ENCODE data around the gene SGPP2. TPM values are rescaled to one million over a fixed set of nuclear protein-coding genes. Genes with fewer than 3 reads are reported as not detected.

SGPP2 gene
- total and polyA plus RNA-seq, 2 experiments from 2014 or later: 0.08 TPM; not detected in 1

DNA sequence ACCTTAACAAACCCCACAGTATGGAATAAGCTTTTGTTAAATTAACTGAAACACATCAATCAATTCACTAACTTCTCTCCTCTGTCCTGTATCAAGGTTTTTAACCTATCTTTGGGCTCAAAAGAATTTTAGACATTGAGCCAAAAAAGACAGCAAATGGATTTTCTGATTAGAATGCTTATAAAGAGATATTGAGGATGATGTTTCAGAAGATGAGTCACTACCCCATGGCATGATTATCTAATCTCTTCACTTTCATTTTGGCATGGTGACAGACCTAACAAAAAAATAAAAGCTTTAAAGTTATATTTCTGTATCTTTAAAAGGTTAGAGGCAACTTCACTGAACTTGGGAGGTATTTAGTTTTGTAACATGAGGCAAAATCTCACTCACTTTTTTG is 55.5 kb downstream of the SGPP2 start (continued):
- TF ChIP-seq, protein P1, sequence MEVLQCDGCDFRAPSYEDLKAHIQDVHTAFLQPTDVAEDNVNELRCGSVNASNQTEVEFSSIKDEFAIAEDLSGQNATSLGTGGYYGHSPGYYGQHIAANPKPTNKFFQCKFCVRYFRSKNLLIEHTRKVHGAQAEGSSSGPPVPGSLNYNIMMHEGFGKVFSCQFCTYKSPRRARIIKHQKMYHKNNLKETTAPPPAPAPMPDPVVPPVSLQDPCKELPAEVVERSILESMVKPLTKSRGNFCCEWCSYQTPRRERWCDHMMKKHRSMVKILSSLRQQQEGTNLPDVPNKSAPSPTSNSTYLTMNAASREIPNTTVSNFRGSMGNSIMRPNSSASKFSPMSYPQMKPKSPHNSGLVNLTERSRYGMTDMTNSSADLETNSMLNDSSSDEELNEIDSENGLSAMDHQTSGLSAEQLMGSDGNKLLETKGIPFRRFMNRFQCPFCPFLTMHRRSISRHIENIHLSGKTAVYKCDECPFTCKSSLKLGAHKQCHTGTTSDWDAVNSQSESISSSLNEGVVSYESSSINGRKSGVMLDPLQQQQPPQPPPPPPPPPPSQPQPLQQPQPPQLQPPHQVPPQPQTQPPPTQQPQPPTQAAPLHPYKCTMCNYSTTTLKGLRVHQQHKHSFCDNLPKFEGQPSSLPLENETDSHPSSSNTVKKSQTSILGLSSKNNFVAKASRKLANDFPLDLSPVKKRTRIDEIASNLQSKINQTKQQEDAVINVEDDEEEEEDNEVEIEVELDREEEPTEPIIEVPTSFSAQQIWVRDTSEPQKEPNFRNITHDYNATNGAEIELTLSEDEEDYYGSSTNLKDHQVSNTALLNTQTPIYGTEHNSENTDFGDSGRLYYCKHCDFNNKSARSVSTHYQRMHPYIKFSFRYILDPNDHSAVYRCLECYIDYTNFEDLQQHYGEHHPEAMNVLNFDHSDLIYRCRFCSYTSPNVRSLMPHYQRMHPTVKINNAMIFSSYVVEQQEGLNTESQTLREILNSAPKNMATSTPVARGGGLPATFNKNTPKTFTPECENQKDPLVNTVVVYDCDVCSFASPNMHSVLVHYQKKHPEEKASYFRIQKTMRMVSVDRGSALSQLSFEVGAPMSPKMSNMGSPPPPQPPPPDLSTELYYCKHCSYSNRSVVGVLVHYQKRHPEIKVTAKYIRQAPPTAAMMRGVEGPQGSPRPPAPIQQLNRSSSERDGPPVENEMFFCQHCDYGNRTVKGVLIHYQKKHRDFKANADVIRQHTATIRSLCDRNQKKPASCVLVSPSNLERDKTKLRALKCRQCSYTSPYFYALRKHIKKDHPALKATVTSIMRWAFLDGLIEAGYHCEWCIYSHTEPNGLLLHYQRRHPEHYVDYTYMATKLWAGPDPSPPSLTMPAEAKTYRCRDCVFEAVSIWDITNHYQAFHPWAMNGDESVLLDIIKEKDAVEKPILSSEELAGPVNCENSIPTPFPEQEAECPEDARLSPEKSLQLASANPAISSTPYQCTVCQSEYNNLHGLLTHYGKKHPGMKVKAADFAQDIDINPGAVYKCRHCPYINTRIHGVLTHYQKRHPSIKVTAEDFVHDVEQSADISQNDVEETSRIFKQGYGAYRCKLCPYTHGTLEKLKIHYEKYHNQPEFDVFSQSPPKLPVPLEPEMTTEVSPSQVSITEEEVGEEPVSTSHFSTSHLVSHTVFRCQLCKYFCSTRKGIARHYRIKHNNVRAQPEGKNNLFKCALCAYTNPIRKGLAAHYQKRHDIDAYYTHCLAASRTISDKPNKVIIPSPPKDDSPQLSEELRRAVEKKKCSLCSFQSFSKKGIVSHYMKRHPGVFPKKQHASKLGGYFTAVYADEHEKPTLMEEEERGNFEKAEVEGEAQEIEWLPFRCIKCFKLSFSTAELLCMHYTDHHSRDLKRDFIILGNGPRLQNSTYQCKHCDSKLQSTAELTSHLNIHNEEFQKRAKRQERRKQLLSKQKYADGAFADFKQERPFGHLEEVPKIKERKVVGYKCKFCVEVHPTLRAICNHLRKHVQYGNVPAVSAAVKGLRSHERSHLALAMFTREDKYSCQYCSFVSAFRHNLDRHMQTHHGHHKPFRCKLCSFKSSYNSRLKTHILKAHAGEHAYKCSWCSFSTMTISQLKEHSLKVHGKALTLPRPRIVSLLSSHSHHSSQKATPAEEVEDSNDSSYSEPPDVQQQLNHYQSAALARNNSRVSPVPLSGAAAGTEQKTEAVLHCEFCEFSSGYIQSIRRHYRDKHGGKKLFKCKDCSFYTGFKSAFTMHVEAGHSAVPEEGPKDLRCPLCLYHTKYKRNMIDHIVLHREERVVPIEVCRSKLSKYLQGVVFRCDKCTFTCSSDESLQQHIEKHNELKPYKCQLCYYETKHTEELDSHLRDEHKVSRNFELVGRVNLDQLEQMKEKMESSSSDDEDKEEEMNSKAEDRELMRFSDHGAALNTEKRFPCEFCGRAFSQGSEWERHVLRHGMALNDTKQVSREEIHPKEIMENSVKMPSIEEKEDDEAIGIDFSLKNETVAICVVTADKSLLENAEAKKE (CRISPR knock-in tag; IDR thresholded peaks at IDR 0.05): no peak
- no peak for TF ChIP-seq NANOG (IDR thresholded peaks at IDR 0.05; ENCODE audit: borderline replicate concordance)
- no peak for TF ChIP-seq EZH2 (IDR thresholded peaks at IDR 0.05; ENCODE audit: low read depth, unreplicated experiment)
- TF ChIP-seq, protein P2, sequence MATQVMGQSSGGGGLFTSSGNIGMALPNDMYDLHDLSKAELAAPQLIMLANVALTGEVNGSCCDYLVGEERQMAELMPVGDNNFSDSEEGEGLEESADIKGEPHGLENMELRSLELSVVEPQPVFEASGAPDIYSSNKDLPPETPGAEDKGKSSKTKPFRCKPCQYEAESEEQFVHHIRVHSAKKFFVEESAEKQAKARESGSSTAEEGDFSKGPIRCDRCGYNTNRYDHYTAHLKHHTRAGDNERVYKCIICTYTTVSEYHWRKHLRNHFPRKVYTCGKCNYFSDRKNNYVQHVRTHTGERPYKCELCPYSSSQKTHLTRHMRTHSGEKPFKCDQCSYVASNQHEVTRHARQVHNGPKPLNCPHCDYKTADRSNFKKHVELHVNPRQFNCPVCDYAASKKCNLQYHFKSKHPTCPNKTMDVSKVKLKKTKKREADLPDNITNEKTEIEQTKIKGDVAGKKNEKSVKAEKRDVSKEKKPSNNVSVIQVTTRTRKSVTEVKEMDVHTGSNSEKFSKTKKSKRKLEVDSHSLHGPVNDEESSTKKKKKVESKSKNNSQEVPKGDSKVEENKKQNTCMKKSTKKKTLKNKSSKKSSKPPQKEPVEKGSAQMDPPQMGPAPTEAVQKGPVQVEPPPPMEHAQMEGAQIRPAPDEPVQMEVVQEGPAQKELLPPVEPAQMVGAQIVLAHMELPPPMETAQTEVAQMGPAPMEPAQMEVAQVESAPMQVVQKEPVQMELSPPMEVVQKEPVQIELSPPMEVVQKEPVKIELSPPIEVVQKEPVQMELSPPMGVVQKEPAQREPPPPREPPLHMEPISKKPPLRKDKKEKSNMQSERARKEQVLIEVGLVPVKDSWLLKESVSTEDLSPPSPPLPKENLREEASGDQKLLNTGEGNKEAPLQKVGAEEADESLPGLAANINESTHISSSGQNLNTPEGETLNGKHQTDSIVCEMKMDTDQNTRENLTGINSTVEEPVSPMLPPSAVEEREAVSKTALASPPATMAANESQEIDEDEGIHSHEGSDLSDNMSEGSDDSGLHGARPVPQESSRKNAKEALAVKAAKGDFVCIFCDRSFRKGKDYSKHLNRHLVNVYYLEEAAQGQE (IDR thresholded peaks at IDR 0.05; ENCODE audit: unreplicated experiment): no peak
- no peak for TF ChIP-seq STAT1 (IDR thresholded peaks at IDR 0.05; ENCODE audit: unreplicated experiment)
- TF ChIP-seq CREB1 (CRISPR knock-in tag; IDR thresholded peaks at IDR 0.05; ENCODE audit: low read depth): no peak

DNA sequence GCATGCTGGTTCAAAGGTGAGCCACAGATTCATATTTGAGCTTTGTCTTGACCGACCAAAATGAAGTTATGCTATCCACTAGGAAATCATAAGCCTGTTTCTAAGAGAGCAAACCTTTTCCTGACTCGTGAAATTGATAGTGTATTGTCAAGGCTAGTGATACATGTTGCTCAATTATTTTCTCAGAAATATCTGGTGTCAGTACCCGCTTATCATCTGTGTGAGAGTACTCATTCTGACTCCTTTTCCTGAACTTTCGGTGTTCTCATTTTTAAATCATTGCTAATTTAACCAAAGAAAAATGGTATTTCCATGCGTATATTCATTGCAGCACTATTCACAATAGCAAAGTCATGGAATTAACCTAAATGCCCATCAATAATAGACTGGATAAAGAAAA is 56.2 kb downstream of the SGPP2 start:
- H3K27me3 Mint-ChIP-seq (ENCODE audit: insufficient read depth, low read depth, poor library complexity): peaks cover 6% of the 10 kb centered on the region
- Histone ChIP-seq H3K27me3 (ENCODE audit: insufficient read depth) (peaks cover 55% of the 10 kb centered on the region), H3K4me3 (no peak overlapping the region), H3K79me2 (replicated peaks; ENCODE audit: insufficient read depth) (no peaks in the 10 kb centered on the region), H2AFZ (no peak overlapping the region), H3K9me2 (ENCODE audit: insufficient read depth) (no peaks in the 10 kb centered on the region), H3K4me2 (no peak overlapping the region), H3K27ac (ENCODE audit: low read depth) (no peak overlapping the region), H4K20me1 (replicated peaks; ENCODE audit: insufficient read depth) (no peaks in the 10 kb centered on the region), H3K4me1 (ENCODE audit: insufficient read depth) (peaks cover 4% of the 10 kb centered on the region; the same call in 1 of the 2 replicates), H3K36me3 (ENCODE audit: insufficient read depth) (no peaks in the 10 kb centered on the region), H3F3A (replicated peaks; ENCODE audit: low read depth) (no peaks in the 10 kb centered on the region)
- ATAC-seq: no peak
- H3K4me3 Mint-ChIP-seq: no peak overlapping the region
- no peak overlapping the region for H3K27ac Mint-ChIP-seq
- no peak for DNase-seq (ENCODE audit: low spot score)
- no peaks in the 10 kb centered on the region for H3K36me3 Mint-ChIP-seq (ENCODE audit: low read depth)
- H3K9me3 Mint-ChIP-seq: no peaks in the 10 kb centered on the region
- H3K4me1 Mint-ChIP-seq: peaks cover 10% of the 10 kb centered on the region
- TF ChIP-seq, protein P1 (CRISPR knock-in tag; IDR thresholded peaks at IDR 0.05): no peak
- TF ChIP-seq STAT1 (IDR thresholded peaks at IDR 0.05; ENCODE audit: unreplicated experiment): no peak
